Astrocyte of the cerebellum (primary cell): Measurements from ENCODE around the gene CACNA1S.

Experiments
- DNase-seq: peaks from one replicate; pipeline ENCODE4 v3.0.0-alpha.2; 2011; ENCODE audit warnings: low read depth
- H3K4me3 ChIP-seq: 2 replicates; pipeline ENCODE4 v1.5.1; 2011; ENCODE audit warnings: mild to moderate bottlenecking, low read depth, low read length, moderate library complexity
- in situ Hi-C: cut with HindIII; loops from 2 replicates; pipeline ENCODE4 v1.10.0; 2017; ENCODE audit warnings: low sequenced_read_pairs
- TF ChIP-seq, protein P1 (sequence below): IDR thresholded peaks from 2 replicates; pipeline ENCODE4 v1.5.1; 2012; ENCODE audit warnings: low read length, low read depth, moderate library complexity, mild to moderate bottlenecking; ENCODE audit errors: missing control alignments

The CACNA1S gene

GRCh38 chr1:201119206-201120197 is 7.3 kb upstream of the CACNA1S start:
- in situ Hi-C loops: no loop called here
- H3K4me3 ChIP-seq: no peak overlapping the region
- DNase-seq: no peak
- TF ChIP-seq, protein P1, sequence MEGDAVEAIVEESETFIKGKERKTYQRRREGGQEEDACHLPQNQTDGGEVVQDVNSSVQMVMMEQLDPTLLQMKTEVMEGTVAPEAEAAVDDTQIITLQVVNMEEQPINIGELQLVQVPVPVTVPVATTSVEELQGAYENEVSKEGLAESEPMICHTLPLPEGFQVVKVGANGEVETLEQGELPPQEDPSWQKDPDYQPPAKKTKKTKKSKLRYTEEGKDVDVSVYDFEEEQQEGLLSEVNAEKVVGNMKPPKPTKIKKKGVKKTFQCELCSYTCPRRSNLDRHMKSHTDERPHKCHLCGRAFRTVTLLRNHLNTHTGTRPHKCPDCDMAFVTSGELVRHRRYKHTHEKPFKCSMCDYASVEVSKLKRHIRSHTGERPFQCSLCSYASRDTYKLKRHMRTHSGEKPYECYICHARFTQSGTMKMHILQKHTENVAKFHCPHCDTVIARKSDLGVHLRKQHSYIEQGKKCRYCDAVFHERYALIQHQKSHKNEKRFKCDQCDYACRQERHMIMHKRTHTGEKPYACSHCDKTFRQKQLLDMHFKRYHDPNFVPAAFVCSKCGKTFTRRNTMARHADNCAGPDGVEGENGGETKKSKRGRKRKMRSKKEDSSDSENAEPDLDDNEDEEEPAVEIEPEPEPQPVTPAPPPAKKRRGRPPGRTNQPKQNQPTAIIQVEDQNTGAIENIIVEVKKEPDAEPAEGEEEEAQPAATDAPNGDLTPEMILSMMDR: peak; percentile 62

DNA sequence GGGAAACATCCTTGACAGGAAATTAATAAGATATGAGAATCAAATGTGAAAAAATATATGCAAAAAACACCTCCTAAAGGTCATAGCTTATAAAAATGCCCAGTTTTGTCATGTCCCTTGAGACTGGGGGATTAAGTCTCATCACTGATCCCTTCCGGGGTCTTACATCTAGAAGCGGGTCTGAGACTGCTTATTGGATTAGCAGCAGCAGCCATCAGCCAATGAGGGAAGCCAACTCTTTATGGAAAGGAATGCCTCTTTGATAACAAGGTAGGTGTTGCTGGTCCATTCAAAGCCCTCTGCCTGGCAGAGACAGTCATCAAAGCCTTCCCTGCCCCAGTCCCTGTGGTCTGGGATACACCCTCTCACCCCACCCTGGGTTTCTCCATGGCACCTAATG is 3.9 kb upstream of the CACNA1S start:
- in situ Hi-C loops: no loop called here
- no peak for DNase-seq
- TF ChIP-seq, protein P1: no peak
- no peak overlapping the region for H3K4me3 ChIP-seq

GRCh38 chr1:201115390-201115937 is 3.2 kb upstream of the CACNA1S start:
- no peak overlapping the region for H3K4me3 ChIP-seq
- in situ Hi-C loops: no loop called here
- no peak for DNase-seq
- TF ChIP-seq, protein P1: no peak

- in situ Hi-C loops: no loop called here
- H3K4me3 ChIP-seq: peak overlapping the region; percentile 54
- TF ChIP-seq, protein P1: peak; percentile 82
- peak; percentile 79 for DNase-seq
These were observed 2.3 kb upstream of the CACNA1S start for GRCh38 chr1:201114245-201115131.

DNA sequence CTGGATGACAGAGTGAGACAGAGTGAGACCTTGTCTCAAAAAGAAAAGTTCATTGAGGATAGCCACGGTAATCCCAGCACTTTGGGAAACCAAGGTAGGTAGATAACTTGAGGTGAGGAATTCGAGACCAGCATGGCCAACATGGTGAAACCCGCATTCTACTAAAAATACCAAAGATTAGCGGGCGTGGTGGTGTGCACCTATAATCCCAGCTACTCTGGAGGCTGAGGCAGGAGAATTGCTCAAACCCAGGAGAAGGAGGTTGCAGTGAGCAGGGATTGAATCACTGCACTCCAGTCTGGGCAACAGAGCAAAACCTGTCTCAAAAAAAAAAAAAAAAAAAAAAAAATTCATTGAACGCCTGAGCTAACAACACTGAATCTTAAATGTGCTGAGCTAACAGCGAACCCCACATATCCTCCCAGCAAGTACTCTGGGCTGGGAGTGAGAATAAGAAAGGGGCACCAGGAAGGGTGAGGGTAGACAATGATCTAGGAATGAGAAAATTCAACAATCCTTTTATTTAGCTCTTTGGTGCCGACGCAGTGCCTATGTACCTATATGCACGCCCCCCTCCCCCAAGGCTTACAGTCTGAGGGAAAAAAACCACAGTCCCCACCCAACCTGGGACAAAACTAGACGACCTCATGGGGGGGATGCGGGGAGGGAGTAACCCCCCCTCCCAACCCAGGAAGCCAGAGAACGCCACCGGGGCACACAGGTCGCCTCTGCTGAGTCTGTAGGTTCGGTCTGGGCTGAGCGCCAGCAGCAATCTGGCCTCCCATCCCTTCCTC is 1.4 kb upstream of the CACNA1S start:
- H3K4me3 ChIP-seq: peak overlapping the region; percentile 54
- in situ Hi-C loops: no loop called here
- TF ChIP-seq, protein P1: no peak

More for the DNA sequence above, 1.4 kb upstream of the CACNA1S start:
- no peak for DNase-seq
